ENCODE results near the gene PHLPP1.

Gene PHLPP1

GRCh38 chr18:62810682-62811081, 95.3 kb downstream of the PHLPP1 start:
- no peak for DNase-seq (ENCODE audit: low spot score)

DNA sequence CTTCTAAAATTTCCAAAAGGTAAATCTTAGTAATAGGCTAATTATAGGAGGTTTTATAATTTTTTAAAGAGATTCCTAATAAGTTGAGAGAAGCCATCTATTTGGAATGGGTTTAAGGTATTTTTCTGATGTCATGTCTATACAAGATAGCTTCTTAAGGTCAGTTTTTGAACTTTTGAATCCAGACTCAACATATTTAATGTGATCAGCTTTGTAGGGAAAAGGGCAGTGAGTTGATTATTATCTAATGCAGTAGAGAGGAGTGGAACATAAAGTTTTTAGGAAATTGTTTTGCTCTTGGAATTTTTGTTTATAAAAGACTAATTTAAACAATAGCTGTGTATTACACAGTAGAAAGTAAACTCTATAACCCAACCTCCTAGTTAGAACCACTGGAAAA, 96.3 kb downstream of the PHLPP1 start:
- no peak for DNase-seq (ENCODE audit: low spot score)

DNA sequence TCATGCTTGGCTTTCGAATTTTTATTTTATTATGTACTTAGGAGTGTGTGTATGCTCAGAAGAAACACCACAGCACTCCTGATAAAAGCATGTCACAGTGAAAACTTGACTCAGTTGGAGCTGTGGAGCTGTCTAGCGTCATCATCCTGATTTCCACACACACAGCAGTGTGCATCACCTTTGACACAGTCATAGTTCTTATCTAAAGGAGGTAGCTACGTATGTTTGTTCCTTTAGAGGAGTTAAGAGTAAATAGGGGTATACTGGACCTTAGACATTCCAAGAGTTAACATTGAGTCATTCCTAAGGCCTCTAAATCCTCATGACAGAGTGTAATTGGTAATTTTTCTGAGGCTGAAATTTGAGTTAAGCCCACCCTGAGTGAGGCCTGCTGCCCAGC, 96.9 kb downstream of the PHLPP1 start:
- no peak for DNase-seq (ENCODE audit: low spot score)

- no peak for DNase-seq (ENCODE audit: low spot score)
Measured at GRCh38 chr18:62812876-62813275, 97.5 kb downstream of the PHLPP1 start.

- DNase-seq (ENCODE audit: low spot score), result no peak
Measured at GRCh38 chr18:62814132-62814759, 98.9 kb downstream of the PHLPP1 start.

GRCh38 chr18:62825382-62825781, 110.0 kb downstream of the PHLPP1 start:
- no peak for DNase-seq (ENCODE audit: low spot score)

DNA sequence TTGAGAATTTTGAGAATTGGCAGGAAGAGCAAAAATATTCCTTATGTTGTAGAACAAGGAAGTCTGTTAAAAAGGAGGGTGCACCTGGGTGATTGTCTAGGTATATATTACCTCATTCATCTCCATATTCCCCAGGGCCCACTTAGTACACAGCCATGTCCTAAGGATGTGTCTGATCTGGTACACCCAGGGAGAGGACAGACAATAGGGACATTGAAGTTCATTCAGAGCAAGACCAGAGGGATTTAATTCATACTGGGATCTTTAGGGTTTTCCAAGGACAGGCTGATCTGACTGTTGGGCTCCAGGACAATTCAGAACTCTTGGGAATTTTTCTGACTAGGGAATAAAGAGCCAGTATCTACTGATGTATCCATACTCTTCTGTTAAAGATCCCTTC, 112.1 kb downstream of the PHLPP1 start:
- DNase-seq (ENCODE audit: low spot score), result no peak

DNA sequence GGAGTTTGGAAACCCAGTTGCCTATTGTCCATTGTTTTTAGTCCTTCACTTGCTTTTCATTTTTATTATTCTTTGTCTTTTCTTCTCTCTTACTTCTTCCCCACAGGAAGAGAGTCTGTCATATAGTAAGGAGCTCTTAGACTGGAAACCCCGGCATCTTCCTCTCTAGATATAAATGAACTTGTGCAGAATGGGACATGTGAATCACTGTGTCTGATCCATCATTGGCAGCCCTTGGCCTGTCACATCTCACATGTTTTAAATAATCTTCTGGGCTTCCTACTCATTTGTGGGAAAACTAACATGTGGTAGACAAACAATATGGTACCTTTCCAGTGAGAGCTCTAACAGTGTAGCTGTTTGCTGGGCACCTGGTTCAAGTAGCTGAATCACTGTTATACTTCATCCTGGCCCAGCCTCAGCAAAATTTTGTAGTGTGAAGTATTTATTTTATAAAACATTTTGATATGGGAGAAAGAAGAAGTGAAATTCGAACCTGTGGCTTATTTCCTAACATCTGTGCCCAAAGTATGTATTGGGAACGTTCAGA, 112.8 kb downstream of the PHLPP1 start:
- no peak for DNase-seq (ENCODE audit: low spot score)

DNA sequence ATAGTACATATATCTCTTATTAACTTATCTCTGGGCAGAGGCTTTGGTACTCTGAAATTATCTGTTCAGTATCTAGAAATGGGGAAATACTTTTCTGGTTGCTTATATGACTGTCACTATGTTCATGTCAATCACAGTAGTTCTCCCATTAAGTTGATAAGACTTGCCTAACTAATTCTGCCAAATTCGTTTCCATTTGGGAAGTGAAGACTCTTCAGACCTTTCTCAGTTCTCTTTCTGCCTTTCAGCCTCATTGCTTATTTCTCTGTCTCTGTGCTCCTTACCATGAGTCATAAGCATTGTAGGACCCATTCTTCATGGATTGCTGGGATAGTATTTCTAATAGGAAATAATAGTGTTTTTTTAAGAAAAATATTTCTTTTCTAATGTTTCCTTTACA, 113.5 kb downstream of the PHLPP1 start:
- no peak for DNase-seq (ENCODE audit: low spot score)

- DNase-seq (ENCODE audit: low spot score), result no peak
Measured at GRCh38 chr18:62829936-62830335, 114.6 kb downstream of the PHLPP1 start.

GRCh38 chr18:62832282-62832681, 116.9 kb downstream of the PHLPP1 start:
- DNase-seq (ENCODE audit: low spot score), result no peak

DNA sequence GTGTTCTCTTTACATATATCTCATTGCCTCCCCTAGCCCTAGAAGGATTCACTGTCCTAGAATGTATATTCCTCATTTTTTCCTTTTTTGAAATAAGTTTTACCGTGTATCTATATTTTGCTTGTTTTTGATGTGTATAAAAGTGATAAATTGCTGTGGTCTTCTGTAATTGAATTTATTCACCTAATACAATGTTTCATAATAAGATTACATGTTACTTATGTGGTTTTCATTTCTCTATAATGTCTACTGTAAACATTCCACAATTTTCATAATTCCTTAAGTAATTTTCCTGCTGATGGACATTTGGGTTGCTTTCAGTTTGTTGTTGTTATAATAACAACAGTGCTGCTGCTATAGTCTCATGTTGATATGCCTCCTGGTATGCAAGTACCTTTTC, 118.2 kb downstream of the PHLPP1 start:
- DNase-seq (ENCODE audit: low spot score), result no peak

GRCh38 chr18:62834715-62835114, 119.4 kb downstream of the PHLPP1 start:
- DNase-seq (ENCODE audit: low spot score), result no peak

GRCh38 chr18:62837011-62837410, 121.7 kb downstream of the PHLPP1 start:
- DNase-seq (ENCODE audit: low spot score), result no peak

- no peak for DNase-seq (ENCODE audit: low spot score)
Measured at GRCh38 chr18:62838475-62839098, 123.2 kb downstream of the PHLPP1 start.

DNA sequence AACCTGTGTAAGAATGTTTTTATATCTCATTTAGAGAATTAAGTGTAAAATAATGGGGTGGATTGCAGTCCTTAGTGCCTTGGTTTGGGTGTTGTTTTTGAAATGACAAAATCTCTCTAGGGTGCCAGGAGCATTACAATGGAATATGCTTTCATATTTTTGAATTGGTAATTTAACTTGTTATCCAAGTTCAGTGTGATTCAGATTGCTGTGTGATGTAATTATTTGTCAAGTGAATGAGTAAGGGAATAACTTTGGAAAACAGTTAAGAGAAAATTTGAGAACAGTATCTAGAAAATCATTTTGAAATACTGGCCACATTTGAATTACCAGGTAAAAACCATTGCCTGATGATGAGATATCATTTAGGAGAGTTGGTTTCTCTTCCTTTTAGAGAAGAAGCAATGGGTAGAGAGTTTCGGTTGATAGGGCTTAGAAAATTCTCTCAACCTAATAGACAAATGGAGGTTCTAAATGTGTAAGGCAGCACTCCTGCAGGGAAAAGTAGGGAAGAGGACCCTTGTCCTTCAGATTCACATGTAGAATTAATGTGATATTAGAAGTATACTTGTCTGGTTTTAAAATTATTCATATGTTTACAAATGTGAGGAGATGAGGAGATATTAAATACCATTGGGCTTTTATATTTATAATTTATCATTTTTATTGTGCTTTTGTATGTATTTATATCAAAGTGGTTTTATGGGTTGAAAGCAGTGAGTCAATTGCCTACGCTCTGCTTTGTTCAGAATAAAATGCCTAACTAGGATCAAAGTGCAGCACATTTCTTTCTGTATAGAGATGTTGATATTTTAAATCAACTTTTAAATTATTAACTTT, 124.8 kb downstream of the PHLPP1 start:
- DNase-seq (ENCODE audit: low spot score), result no peak

- DNase-seq (ENCODE audit: low spot score), result no peak
Measured at GRCh38 chr18:62841405-62841804, 126.1 kb downstream of the PHLPP1 start.

- no peak for DNase-seq (ENCODE audit: low spot score)
Measured at GRCh38 chr18:62842898-62843297, 127.6 kb downstream of the PHLPP1 start.

DNA sequence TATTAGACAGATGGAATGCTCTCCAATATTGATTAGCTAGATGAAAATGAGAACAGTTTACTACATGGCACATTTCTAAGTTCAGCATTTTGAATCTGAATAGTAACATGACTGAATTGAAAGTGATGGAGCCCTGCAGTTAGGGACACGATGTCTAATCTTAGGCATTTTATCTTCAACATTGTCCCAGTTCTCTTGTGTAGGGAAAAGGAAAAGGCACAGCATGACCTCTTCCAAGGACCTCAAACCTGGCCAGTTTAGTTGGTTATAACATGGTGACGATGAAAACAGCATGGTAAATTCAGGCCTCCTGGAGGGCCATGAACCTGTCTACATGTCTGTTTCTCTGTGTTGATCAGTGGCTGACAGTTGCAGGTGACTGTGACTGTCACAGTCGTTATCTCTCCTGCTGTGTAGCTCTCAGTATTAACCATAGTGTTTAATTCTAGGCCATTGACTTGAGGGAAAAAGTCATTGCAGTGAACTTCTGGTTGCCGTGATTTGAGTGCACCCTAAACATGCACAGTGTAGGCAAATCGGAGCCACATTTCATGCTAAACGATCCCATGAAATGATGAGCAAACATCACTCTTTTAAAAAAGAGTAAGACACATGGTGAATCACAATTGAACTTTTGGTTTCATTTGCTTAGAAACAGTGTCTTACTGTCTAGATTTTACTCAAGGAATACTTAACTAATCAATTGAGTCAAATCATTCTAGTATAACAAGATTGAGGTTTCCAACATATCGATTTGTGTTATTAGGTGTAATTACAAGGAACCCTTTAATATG, 129.7 kb downstream of the PHLPP1 start:
- DNase-seq (ENCODE audit: low spot score), result no peak

- DNase-seq (ENCODE audit: low spot score), result no peak
Measured at GRCh38 chr18:62846313-62846712, 131.0 kb downstream of the PHLPP1 start.

DNA sequence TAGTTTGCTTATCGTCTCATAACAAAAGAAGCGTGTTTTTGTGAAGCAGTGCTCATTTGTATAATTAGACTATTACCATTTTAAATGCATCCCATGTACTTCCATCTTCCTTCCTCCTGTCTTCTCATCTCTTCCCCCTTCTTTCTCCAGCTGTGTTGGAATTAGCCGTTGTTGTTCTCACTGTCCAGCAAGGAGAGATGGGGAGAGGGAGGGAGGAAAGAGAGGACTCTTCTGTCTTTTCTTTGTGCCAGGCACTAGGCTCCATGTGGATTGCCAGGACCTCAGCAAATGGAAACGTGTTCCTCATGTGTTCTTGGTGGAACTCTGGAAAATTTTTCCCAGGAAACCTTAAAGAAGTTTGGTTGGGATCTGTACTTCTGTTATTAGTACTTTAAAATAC, 131.7 kb downstream of the PHLPP1 start:
- DNase-seq (ENCODE audit: low spot score), result no peak

- DNase-seq (ENCODE audit: low spot score), result no peak
Measured at GRCh38 chr18:62848946-62849345, 133.6 kb downstream of the PHLPP1 start.

Data from CD4-positive, alpha-beta T cell treated with Interleukin-2 at 100 ng/mL for 4 hours (primary cell).